C4-2B (cell line): Measurements from ENCODE around the gene TIMM10.

Source experiments
- H3K27ac ChIP-seq: fragments of 450-650 bp; 2 replicates; pipeline ENCODE4 v1.5.1; 2017
- CTCF ChIP-seq: fragments of 450-650 bp; conservative IDR thresholded peaks from 2 replicates; pipeline ENCODE4 v1.5.1; 2017; ENCODE audit warnings: mild to moderate bottlenecking
- ZFX ChIP-seq: fragments of 450-650 bp; IDR thresholded peaks from 2 replicates; pipeline ENCODE4 v1.6.1; 2017

TIMM10 gene

GRCh38 chr11:57530596-57531507, at the start of gene TIMM10:
Gene TIMM10, minus strand, starts transcription at chr11:57530754. Its CDS starts 565 bp downstream, at chr11:57530189.
- TF ChIP-seq ZFX = no peak
- no peak for TF ChIP-seq CTCF
- peak within 1 kb of the TSS; percentile 88 for H3K27ac ChIP-seq

GRCh38 chr11:57574061-57574460, 43.5 kb upstream of the TIMM10 start:
- H3K27ac ChIP-seq = no peak overlapping the region
- TF ChIP-seq CTCF (no peak), ZFX (no peak)

GRCh38 chr11:57571606-57572005, 41.1 kb upstream of the TIMM10 start:
- no peak overlapping the region for H3K27ac ChIP-seq
- no peak for TF ChIP-seq ZFX
- TF ChIP-seq CTCF = no peak

GRCh38 chr11:57568330-57568766, 37.8 kb upstream of the TIMM10 start:
- H3K27ac ChIP-seq = no peak overlapping the region

GRCh38 chr11:57567515-57568329, 37.2 kb upstream of the TIMM10 start, which contains the start of gene UBE2L6:
Gene UBE2L6, minus strand, starts transcription at chr11:57567672. Its CDS starts 61 bp downstream, at chr11:57567611.
- no peak within 1 kb of the TSS for H3K27ac ChIP-seq
- no peak for TF ChIP-seq ZFX
- no peak; the same call in 1 of the 2 replicates for TF ChIP-seq CTCF

More at GRCh38 chr11:57568330-57568766, 37.8 kb upstream of the TIMM10 start:
- peak; percentile 91 for TF ChIP-seq CTCF
- TF ChIP-seq ZFX = no peak

- no peak for TF ChIP-seq ZFX
- TF ChIP-seq CTCF = no peak
- H3K27ac ChIP-seq = no peak overlapping the region
Measured at GRCh38 chr11:57566905-57567514, 36.5 kb upstream of the TIMM10 start.
